ENCODE measurements around the gene ITSN1. TPM values are rescaled to one million over a fixed set of nuclear protein-coding genes. Genes with fewer than 3 reads are reported as not detected.

The ITSN1 gene
- total and polyA plus RNA-seq, 2 of the 13 experiments (the other 11 are each of a cell fraction or from before 2014, with no cell fraction given): 26.1 to 33.8 TPM

- Histone ChIP-seq H3K4me3 (replicated peaks in 1 of 3; ENCODE audit: insufficient read depth in 1 of 3, low read depth in 2 of 3, low read length in 3 of 3) (no peak overlapping the region), H3K9ac (ENCODE audit: insufficient read depth, low read depth, low read length) (no peak overlapping the region), H3K79me2 (ENCODE audit: insufficient read depth, low read length) (no peaks in the 10 kb centered on the region), H3K27ac (ENCODE audit: extremely low read length, insufficient read depth, low read length) (no peak overlapping the region), H3K27me3 (ENCODE audit: control insufficient read depth in 1 of 2, insufficient read depth in 2 of 2, low read length in 2 of 2) (no peaks in the 10 kb centered on the region), H3K4me2 (ENCODE audit: low read depth, low read length) (no peak overlapping the region), H3K36me3 (replicated peaks in 1 of 2; ENCODE audit: control insufficient read depth in 1 of 2, insufficient read depth in 2 of 2, low read length in 2 of 2) (peaks cover 4 to 19% of the 10 kb centered on the region in 2 experiments; a peak in 3 of 5 replicates), H3K9me3 (ENCODE audit: low read length) (no peaks in the 10 kb centered on the region), H3K4me1 (ENCODE audit: insufficient read depth, low read length) (peaks cover 13% of the 10 kb centered on the region), H2AFZ (ENCODE audit: low read length) (no peak overlapping the region), H4K20me1 (ENCODE audit: insufficient read depth, low read length) (no peaks in the 10 kb centered on the region)
- FAIRE-seq (no peak), ATAC-seq (no peak), DNase-seq (ENCODE audit: low spot score) (no peak)
- CTCF ChIA-PET (ENCODE audit: low intra/inter-chr PET ratio, low total read pairs): no interaction called here
- POLR2A ChIA-PET: no interaction called here
- intact Hi-C loops (cut with micrococcal nuclease; ENCODE audit: unreplicated experiment): no loop called here
- 94% methylated on average over 4 of the region's 5 CpGs for WGBS (ENCODE audit: low lambda C conversion rate)
- in situ Hi-C loops (cut with HindIII; ENCODE audit: extremely low pct_ligation_motif_present, low pct_unique_long_range_greater_than_20kb): no loop called here
- TF ChIP-seq THAP8 (CRISPR knock-in tag; IDR thresholded peaks at IDR 0.05; ENCODE audit: borderline replicate concordance) (no peak), NFKBIZ (CRISPR knock-in tag; IDR thresholded peaks at IDR 0.05) (no peak), ZUFSP (CRISPR knock-in tag; IDR thresholded peaks at IDR 0.05; ENCODE audit: borderline replicate concordance) (no peak), MAX (IDR thresholded peaks at IDR 0.05) (no peak), SOX13 (IDR thresholded peaks at IDR 0.05) (no peak), SOX13 (CRISPR knock-in tag; conservative IDR thresholded peaks at IDR 0.05 in 1 of 2, IDR thresholded peaks at IDR 0.05 in 1 of 2) (no peak), SMAD9 (CRISPR knock-in tag; IDR thresholded peaks at IDR 0.05) (no peak)
- BruUV-seq (replicated peaks): no TSS peak
These were observed 256.9 kb downstream of the ITSN1 start for GRCh38 chr21:33899199-33899598.
